GM19193 (cell line): ENCODE results near the gene OR13C5.

ENCODE experiments used
- POLR2A ChIP-seq: IDR thresholded peaks from 4 replicates; pipeline ENCODE4 v1.6.1; 2011; ENCODE audit not compliant: insufficient read depth, insufficient read length; ENCODE audit errors: extremely low read depth

The OR13C5 gene

DNA sequence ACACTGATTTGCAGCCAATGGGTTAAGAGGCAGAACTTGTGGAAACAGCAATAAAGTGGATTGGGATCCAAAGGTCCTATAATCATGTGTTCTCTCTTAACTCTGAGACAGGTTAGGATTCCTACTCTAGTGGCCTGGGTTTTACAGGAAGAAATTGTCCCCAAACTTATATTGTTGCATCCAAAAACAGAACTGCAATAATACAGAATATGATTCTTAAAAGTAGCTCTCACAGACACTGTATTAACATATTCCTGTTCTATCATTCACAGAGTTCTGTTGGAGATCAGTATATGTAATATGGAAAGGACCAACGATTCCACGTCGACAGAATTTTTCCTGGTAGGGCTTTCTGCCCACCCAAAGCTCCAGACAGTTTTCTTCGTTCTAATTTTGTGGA lies 30.3 kb downstream of the OR13C5 start, which contains the start of gene OR13C8:
TSS of gene OR13C8 (plus strand) at position 301 of the 400 bp plus-strand sequence. CDS start at position 301, 0 bp downstream.
- no peak for TF ChIP-seq POLR2A

DNA sequence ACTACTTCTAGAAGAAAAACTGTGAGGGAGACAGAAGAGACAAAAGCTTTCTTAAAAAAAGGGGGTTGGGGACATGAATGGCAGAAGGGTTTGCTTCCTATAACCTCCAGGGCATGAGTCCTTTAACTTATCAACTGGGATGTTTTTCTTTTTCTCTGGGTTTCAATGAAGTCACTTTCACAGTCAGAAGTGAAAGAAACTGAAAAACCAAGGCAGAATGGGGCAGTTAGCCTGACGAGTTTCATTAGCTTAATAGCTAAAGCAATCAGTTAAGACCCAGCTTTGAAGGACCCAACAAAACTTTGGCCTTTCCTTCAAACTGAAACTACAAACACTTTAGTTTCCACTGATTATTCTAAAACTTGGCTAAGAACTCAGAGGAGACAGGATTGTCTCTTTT lies 34.9 kb downstream of the OR13C5 start:
- TF ChIP-seq POLR2A, result no peak

DNA sequence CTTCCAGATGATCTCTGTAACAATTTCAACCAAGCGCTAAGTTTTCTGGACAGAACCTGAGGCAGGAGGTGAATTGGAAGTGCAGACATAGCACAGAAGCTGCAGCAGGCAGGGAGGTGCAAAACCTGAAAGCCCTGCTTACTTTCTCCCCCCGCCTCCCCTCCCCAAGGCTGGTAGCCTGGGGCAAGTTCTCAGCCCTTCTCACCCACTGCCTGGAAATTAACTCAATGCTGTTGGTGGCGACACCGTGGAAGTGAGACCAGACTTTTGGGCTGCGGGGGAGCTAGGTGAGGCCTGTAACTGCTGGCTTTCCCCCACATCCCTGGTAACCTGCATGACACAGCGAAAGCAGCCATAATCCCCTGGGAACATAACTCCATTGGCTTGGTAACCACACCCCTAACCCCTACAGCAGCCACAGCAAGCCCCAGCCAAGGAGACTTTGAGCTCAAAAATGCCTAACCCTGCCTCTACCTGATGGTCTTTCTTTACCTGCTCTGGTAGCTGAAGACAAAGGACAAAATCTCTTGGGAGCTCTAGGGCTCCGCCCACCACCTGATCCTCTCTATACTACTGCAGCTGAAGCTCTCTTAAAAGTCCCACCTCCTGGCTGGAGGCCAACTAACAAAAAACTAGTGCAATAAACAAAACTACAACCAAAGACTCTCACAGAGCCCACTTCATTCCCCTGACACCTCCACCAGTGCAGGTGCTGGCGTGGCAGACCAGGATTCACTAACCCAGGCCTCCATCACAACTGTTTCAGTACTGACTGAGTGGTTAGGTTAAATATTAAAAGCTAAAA lies 42.2 kb downstream of the OR13C5 start:
- no peak for TF ChIP-seq POLR2A

DNA sequence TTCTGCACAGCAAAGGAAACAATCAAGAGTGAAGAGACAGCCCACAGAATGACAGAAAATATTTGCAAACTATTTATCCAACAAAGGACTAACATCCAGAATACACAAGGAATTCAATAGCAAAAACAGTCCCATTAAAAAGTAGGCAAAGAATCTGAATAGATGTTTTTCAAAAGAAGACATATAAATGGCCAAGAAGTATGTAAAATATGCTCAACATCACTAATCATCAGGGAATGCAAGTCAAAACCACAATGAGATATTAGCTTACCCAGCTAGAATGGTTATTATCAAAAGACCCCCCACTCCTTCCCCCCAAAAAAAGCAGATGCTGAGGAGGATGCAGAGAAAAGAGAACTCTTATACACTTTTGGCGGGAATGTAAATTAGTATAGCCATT lies 43.7 kb downstream of the OR13C5 start:
- TF ChIP-seq POLR2A, result no peak

- TF ChIP-seq POLR2A, result no peak
These were observed 46.0 kb downstream of the OR13C5 start for GRCh38 chr9:104553261-104553660.
